NCI-H2227 (cell line): ENCODE data around the gene CPSF4L.

Experiments
- DNase-seq: peaks from one replicate; lab custom pipeline; 2025; ENCODE audit not compliant: unreplicated experiment; lab: John Stamatoyannopoulos, UW

CPSF4L gene

GRCh38 chr17:73289549-73290254, 28.0 kb upstream of the CPSF4L start:
- no peak for DNase-seq

- DNase-seq, result no peak
Observed at GRCh38 chr17:73288534-73289302, 27.0 kb upstream of the CPSF4L start.

GRCh38 chr17:73286863-73287296, 25.2 kb upstream of the CPSF4L start:
- DNase-seq, result no peak

- no peak for DNase-seq
Observed at GRCh38 chr17:73285916-73286862, 24.5 kb upstream of the CPSF4L start.

- DNase-seq, result no peak
Observed at GRCh38 chr17:73285603-73285908, 23.9 kb upstream of the CPSF4L start.

DNA sequence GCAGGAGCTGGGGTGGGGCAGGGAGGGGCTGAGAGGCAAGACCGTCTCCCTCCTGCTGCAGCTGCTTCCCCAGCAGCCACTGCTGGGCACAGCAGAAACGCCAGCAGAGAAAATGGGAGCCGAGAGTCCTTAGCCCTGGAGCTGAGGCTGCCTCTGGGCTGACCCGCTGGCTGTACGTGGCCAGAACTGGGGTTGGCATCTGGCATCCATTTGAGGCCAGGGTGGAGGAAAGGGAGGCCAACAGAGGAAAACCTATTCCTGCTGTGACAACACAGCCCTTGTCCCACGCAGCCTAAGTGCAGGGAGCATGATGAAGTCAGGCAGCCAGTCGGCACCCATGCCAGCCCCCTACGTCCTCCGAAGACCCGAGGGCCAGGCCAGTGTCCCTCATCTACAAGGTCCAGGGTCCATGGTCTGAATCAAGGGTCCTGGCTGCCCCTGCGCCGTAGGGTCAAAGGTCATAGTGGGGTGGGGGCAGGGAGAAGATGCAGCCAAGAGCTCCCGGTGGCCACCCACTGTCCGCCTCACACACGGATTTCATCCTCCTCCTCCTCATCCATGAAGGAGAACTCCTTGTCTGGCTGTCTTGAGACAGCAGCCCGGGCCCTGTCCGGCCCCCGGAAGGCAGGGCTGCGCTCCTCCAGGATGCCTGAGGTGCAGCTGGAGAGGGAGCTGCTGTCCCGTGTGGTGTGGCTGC, 23.4 kb upstream of the CPSF4L start:
- no peak for DNase-seq

- no peak for DNase-seq
Observed at GRCh38 chr17:73284354-73284753, 22.7 kb upstream of the CPSF4L start.

DNA sequence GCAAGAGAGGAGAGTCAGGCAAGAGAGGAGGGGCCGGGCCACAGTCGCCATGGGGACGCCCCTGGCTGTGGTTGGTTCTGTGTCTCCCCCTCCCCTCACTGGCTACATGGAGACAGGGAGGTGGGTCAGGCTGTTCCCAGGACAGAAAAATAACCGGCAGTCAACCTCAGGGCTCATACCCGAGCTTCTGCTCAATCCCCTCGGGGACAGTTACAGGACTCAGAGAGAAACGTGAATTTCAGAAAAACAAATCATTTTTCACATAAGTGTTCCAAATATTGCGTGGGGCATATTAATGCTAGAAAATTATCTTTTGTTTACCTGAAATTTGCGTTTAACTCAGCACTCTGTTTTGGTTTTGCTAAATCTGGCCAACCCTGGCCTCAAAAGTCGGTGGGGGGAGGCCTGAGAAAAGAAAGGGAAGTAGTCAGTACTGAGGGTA, 22.2 kb upstream of the CPSF4L start:
- DNase-seq, result peak; percentile 50

DNA sequence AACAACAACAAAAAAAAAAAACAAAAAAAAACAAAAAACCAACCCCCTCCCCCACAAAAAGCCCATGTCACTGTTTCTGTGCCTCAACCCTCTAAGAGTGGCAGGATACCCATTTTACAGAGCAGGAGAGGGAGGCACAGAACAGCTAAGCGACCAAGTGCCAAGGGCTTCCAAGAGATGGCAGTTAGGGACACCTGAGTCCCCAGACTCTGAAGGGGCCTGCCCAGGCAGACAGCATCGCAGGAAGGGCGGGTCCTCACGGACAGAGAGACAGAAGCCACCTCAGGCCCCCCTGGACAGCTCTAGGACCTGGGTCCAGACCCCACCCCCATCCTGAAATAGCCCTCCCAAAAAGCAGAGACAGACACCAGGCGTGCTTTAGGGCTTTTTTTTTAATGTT, 21.6 kb upstream of the CPSF4L start:
- no peak for DNase-seq

DNA sequence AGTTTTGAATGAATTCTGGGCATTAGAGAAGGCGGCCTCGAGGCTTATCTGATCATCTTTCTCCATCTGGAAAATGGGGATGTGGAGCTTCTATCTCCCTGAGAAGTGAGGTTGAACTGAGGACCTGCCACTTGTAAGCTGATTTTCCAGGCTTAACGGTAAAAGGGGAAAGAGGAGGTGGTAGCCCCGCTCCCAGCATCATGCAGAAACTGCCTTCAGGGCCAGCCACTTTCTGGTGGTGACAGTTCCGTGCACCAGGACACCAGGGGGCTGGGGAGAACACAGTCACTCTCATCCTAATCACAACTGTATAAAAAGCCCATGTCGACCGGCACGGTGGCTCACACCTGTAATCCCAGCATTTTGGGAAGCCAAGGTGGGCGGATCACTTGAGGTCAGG, 20.9 kb upstream of the CPSF4L start:
- no peak for DNase-seq

DNA sequence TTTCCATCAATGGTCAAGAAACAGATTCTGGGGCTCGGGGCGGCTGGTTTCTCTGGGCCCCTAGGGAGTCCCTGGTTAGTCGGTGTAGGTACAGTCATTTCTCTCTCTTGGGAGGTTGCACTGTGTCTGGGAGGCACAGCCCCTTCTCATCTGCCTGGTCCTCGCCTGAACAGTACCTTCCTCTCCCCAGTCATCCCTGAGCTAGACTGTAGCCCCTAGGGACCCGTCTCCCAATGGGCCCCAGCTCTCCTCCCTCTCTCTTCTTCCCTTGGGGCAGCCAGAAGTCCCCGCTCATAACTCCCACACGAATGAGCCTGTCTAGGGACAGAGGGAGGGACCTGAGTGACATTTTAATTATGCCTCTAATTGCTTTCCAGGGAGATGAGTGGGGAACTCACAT, 20.2 kb upstream of the CPSF4L start:
- no peak for DNase-seq

GRCh38 chr17:73280191-73280590, 18.5 kb upstream of the CPSF4L start:
- DNase-seq, result no peak

DNA sequence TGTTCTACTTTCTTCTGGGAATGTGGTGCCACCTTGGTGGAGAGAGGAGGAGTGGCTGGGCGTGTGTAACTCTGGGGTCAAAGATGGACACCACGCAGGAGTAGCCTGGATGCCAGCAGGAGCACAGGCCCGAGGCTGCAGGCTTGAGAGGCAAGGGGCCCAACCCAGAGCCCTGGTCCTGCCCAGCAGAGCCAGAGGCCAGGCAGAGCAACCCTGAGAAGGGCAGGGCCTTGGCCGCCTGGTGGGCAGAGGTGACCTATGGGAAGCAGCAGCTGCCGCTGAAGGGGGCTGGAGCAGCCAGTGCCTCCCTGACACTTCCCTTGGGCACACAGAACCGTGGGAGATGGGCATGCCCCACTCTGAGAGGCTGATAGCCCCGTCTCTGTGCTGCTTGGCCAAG, 18.0 kb upstream of the CPSF4L start:
- DNase-seq, result no peak

DNA sequence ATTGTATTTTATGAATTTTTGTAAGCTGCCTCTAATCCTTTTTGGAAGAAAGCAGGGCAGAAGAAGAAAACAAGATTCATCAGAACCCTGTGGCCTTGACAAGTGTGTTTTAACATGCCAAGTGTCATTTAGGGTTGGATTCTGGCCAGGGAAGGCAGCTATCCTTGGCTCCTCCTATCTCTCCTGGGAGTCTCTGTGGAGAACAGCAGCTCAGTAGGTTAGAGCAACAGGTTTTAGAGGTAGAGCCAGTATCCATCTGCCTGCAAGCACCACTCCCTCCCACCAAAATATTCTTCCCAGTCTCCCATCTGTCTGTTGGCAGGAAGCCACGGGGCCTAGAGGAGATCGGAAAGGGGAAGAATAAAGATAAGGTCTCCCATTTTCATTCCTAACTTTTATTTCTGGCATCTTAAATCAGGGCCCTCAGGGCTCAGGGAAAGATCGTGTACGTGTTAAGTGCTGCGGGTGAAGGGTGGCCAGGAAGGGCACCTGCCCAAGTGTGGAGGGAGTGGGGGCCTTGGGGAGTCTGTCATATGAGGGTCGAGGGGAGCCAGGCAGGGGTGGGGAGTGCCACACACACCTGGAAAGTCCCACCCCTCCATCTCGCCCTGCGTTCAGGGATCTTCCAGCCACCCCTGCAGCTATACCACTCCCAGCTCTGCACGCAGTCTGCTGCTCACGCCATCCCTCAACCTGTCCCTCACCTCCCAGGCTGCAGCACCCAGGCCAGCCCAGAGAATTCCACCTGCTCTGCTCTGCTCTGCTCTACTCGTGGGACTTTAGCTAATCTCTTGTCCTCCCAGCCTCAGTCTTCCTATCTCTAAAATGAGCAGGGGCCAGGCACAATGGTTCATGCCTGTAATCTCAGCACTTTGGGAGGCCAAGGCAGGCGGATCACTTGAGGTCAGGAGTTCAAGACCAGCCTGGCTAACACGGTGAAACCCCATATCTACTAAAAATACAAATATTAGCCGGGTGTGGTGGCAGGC, 17.1 kb upstream of the CPSF4L start:
- DNase-seq, result peak; percentile 47

- no peak for DNase-seq
Observed at GRCh38 chr17:73278049-73278464, 16.4 kb upstream of the CPSF4L start.

DNA sequence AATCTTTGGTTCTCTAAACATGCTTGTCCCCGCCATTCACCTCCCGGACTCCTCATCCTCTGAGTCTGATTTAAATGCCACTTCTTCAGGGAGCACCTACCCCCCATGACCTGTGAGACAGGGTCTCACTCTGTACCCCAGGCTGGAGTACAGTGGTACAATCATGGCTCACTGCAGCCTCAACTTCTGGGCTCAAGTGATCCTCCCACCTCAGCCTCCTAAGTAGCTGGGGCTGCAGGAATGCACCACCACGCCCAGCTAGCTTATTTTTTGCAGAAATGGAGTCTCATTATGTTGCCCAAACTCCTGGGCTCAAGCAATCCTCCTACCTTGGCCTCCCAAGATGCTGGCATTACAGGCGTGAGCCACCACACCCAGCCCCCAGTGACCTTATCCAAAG, 12.8 kb upstream of the CPSF4L start:
- no peak for DNase-seq

- no peak for DNase-seq
Observed at GRCh38 chr17:73272906-73273218, 11.2 kb upstream of the CPSF4L start.

DNA sequence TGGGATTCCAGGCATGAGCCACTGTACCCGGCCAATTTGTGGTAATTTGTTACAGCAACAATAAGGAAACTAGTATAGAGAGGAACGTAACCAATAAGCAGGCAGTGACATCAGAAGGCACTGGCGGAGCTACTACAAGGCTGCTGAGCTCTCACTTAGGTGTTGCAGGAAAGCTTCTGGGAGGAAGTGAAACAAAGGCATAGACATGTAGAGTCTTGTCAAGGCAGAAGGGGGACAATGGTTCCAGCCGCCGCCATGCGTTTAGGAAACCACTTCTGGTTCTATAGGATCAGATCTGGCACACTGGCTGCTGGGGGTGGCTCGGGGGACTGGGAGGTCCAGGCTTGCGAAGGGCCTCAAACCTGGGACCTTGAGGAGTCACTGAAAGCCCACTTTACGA, 9.4 kb upstream of the CPSF4L start:
- DNase-seq, result no peak

- DNase-seq, result no peak
Observed at GRCh38 chr17:73269791-73270190, 8.1 kb upstream of the CPSF4L start.

DNA sequence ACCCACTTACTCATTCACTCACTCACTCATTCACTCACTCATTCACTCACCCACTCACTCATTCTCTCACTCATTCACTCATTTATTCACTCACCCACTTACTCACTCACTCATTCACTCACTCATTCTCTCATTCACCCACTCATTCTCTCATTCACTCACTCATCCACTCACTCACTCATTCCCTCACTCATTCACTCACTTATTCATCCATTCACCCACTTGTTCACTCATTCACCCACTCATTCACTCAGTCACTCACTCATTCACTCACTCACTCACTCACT, 7.6 kb upstream of the CPSF4L start:
- no peak for DNase-seq
